Prostate gland (tissue), 2 donors: Measurements from ENCODE around the gene MAPKAP1. TPM values are rescaled to one million over a fixed set of nuclear protein-coding genes. Genes with fewer than 3 reads are reported as not detected.

ENCODE experiments used
- DNase-seq: peaks from one replicate; pipeline ENCODE4 v3.0.0-alpha.2; 2019; ENCODE audit warnings: low spot score
- H3K27ac ChIP-seq, 2 donors: fragments of 200-600 bp; sonication (generic); 2 replicates each; pipeline ENCODE4 v1.5.1; 2017 to 2019
- H3K27me3 ChIP-seq: fragments of 200-600 bp; sonication (generic); replicated peaks from 2 replicates; pipeline ENCODE4 v1.5.1; 2019; ENCODE audit not compliant: insufficient read depth
- H3K36me3 ChIP-seq, 2 donors: fragments of 200-600 bp; sonication (generic); 1 replicate in 1 of 2; 2 replicates in 1 of 2; pipeline versions ENCODE4 v1.5.1 to v1.8.1; 2017 to 2019
- H3K4me1 ChIP-seq: fragments of 200-600 bp; sonication (generic); replicated peaks from 2 replicates; pipeline ENCODE4 v1.5.1; 2019
- H3K4me3 ChIP-seq, 2 donors: fragments of 200-600 bp; sonication (generic); 2 replicates each; pipeline ENCODE4 v1.5.1; 2017 to 2019
- H3K9me3 ChIP-seq: fragments of 200-600 bp; sonication (generic); 2 replicates; pipeline ENCODE4 v1.5.1; 2017
- POLR2A ChIP-seq: fragments of 450-650 bp; IDR thresholded peaks from one replicate; pipeline ENCODE4 v1.6.1; 2016; ENCODE audit warnings: antibody characterized with exemption, mild to moderate bottlenecking
- POLR2AphosphoS5 ChIP-seq: sonication (generic); formaldehyde crosslinking; IDR thresholded peaks from one replicate; pipeline ENCODE4 v1.6.1; 2017; ENCODE audit warnings: antibody characterized with exemption
- WGBS: methylation state at CpG from one replicate; pipeline ENCODE4 v1.1.5; 2018; 5-methylcytosine and 5-hydroxymethylcytosine counted together
- intact Hi-C: fragments of 100-400 bp; cut with DNase I; formaldehyde crosslinking; loops from one replicate; pipeline ENCODE4 v1.14.2; 2022
- total RNA-seq, 2 donors: library from RNA; depleted of rRNA; stranded (reverse); fragments of >200 nt; gene quantifications; one replicate each; pipeline ENCODE4 v1.1.0, GENCODE V29; 2016
- TF ChIP-seq, protein P1 (sequence below), 4 experiments: fragments of 200-600 bp in 2 of 4; fragments of 450-650 bp in 2 of 4; sonication (generic) in 2 of 4; IDR thresholded peaks; 1 replicate in 3 of 4; 2 replicates in 1 of 4; pipeline ENCODE4 v1.5.1; 2016 to 2019; ENCODE audit warnings: antibody characterized with exemption in 4 of 4, mild to moderate bottlenecking in 2 of 4, moderate library complexity in 2 of 4

The MAPKAP1 gene
- total RNA-seq, 2 donors from 2014 or later = 62.4 to 91.2 TPM

DNA sequence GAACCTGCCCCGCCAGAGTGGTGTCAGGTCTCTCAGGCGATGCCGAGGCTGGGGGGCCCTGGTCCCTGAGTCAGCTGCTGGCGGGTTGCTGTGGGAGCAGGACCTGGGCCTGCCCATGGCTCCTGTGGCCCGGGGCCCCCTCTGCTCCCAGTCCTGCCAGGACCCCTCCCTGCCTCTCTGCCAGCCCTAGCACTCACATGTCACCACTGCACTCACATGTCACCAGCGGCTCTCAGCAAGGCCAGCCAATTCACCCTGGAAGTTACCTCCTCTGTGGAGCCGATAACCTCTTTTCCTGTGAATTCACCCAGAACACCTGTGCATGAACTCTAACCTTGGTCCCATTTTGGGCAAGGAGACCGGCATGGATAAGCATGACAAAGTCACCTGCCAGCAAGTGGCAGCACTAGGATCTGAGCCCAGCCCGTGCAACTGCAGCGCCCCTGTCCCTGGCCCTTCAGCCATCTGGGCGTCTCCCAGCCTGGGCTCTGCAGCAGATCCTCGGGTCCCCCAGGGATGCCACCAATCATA is 275.2 kb downstream of the MAPKAP1 start:
- H3K27me3 ChIP-seq = no peaks in the 10 kb centered on the region
- H3K4me3 ChIP-seq = no peak overlapping the region
- WGBS = 83% methylated on average over 12 of the region's 12 CpGs
- DNase-seq = no peak
- no peaks in the 10 kb centered on the region for H3K4me1 ChIP-seq
- H3K27ac ChIP-seq = no peak overlapping the region
- TF ChIP-seq POLR2A (no peak), POLR2AphosphoS5 (no peak)
- TF ChIP-seq, protein P1, sequence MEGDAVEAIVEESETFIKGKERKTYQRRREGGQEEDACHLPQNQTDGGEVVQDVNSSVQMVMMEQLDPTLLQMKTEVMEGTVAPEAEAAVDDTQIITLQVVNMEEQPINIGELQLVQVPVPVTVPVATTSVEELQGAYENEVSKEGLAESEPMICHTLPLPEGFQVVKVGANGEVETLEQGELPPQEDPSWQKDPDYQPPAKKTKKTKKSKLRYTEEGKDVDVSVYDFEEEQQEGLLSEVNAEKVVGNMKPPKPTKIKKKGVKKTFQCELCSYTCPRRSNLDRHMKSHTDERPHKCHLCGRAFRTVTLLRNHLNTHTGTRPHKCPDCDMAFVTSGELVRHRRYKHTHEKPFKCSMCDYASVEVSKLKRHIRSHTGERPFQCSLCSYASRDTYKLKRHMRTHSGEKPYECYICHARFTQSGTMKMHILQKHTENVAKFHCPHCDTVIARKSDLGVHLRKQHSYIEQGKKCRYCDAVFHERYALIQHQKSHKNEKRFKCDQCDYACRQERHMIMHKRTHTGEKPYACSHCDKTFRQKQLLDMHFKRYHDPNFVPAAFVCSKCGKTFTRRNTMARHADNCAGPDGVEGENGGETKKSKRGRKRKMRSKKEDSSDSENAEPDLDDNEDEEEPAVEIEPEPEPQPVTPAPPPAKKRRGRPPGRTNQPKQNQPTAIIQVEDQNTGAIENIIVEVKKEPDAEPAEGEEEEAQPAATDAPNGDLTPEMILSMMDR (IDR thresholded peaks at IDR 0.05) = no peak
- H3K36me3 ChIP-seq = no peaks in the 10 kb centered on the region
- H3K9me3 ChIP-seq = no peaks in the 10 kb centered on the region
- intact Hi-C loops = no loop called here

DNA sequence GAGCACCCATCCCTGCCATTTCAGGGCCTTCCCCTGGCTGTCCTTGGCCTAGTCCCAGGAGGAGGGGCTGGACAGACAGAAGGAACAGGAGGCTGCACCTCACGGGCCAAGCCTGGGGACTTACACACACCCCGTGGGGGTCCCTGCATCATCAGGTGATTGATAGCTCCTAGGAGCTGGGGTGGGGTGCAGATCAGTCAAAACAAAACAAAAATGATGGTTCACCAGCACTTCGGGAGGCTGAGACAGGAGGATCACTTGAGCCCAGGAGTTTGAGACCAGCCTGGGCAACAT is 276.0 kb downstream of the MAPKAP1 start:
- H3K9me3 ChIP-seq = no peaks in the 10 kb centered on the region
- H3K4me3 ChIP-seq = no peak overlapping the region
- WGBS = 93% methylated on average over 3 of the region's 3 CpGs
- DNase-seq = no peak
- no peak overlapping the region for H3K27ac ChIP-seq
- no peaks in the 10 kb centered on the region for H3K27me3 ChIP-seq
- intact Hi-C loops = no loop called here
- H3K36me3 ChIP-seq = no peaks in the 10 kb centered on the region
- H3K4me1 ChIP-seq = no peaks in the 10 kb centered on the region
- TF ChIP-seq, protein P1 (IDR thresholded peaks at IDR 0.05) = no peak
- TF ChIP-seq POLR2A (no peak), POLR2AphosphoS5 (no peak)

GRCh38 chr9:125430161-125431011 is 276.6 kb downstream of the MAPKAP1 start:
- no peak for TF ChIP-seq POLR2A
- no peak for DNase-seq
- Histone ChIP-seq H3K9me3 (no peaks in the 10 kb centered on the region), H3K4me1 (no peaks in the 10 kb centered on the region), H3K27me3 (no peaks in the 10 kb centered on the region), H3K36me3 (no peaks in the 10 kb centered on the region), H3K27ac (no peak overlapping the region), H3K4me3 (no peak overlapping the region)
- 95% methylated on average over 21 of the region's 21 CpGs for WGBS
- intact Hi-C loops = no loop called here

- WGBS = 98% methylated on average over 19 of the region's 20 CpGs
- Histone ChIP-seq H3K4me3 (no peak overlapping the region), H3K36me3 (no peaks in the 10 kb centered on the region), H3K4me1 (no peaks in the 10 kb centered on the region), H3K27me3 (no peaks in the 10 kb centered on the region), H3K9me3 (no peaks in the 10 kb centered on the region), H3K27ac (no peak overlapping the region)
- TF ChIP-seq POLR2AphosphoS5 (no peak), POLR2A (no peak)
- TF ChIP-seq, protein P1 (IDR thresholded peaks at IDR 0.05) = no peak
- intact Hi-C loops = no loop called here
- DNase-seq = no peak
Measured at GRCh38 chr9:125429476-125430160, 277.4 kb downstream of the MAPKAP1 start.

GRCh38 chr9:125428902-125429467 is 278.0 kb downstream of the MAPKAP1 start:
- no peaks in the 10 kb centered on the region for H3K4me1 ChIP-seq
- no peaks in the 10 kb centered on the region for H3K27me3 ChIP-seq
- no peak overlapping the region for H3K27ac ChIP-seq
- WGBS = 83% methylated on average over 16 of the region's 16 CpGs
- H3K4me3 ChIP-seq = no peak overlapping the region
- intact Hi-C loops = no loop called here
- no peaks in the 10 kb centered on the region for H3K9me3 ChIP-seq
- no peak for DNase-seq
- TF ChIP-seq, protein P1 (IDR thresholded peaks at IDR 0.05) = no peak
- no peak for TF ChIP-seq POLR2AphosphoS5
- TF ChIP-seq POLR2A = no peak
- no peaks in the 10 kb centered on the region for H3K36me3 ChIP-seq
